NCI-H2107 treated with DMSO at 0.1 percent for 48 hours (cell line): ENCODE measurements around the gene ME3.

Experiments
- DNase-seq: peaks from one replicate; lab custom pipeline; 2025; ENCODE audit not compliant: unreplicated experiment; lab: John Stamatoyannopoulos, UW

Gene ME3

DNA sequence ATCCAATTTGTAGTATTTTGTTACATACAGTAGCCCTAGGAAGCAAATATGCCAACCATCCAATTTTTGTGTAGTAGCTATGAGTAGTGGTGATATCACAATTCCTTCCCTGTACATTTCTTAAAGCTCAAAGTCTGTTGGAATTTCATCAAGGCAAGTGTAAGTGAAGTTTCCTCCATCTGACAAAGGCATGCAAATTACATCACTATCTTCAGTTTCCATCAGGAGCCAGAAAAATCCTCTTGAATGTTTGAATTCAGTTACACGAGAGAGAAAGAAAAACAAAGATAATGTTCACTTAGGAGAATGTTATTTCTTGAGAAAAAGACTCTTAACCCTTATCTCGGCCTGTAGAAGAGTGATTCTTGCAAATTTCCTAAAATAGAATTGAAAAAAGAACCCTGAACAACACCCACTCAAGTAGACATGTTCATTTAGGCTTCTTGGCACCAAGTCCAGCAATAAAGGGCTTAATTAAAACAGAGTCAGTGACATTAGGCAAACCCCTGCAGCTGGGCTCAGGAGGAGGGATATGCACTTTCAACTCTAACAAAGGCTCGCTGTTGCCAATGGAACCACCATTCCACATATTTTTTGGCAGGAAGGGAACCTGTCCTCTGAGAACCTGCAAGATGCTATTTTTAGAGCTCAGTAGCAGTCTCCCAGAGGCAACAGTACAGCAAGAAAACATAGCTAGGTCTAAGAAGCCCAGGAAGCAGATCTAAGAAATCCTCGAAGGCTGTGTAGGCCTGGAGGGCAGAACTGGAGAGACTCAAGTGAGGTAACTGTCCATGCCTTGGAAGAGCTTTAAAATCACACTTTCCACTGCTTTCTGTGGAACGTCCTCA lies 153.1 kb downstream of the ME3 start:
- DNase-seq, result no peak

DNA sequence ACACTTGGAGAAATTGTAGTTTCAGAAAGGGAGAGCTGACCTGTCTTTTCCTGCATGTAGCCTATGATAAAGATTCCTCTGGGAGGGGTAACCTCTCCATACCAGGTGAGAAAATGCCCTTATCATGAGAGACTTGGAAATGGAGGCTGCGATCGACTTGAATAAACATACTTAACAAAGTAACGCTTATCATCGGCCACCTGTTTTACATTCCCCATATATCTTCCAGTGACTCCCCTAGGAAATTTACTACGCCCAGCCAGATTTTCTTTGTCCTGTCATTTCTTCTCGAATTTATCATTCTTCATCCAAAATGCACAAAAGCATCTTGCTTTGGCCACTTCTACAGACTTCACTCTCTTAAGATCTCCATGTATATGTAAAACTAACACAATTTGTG lies 154.2 kb downstream of the ME3 start:
- no peak for DNase-seq

DNA sequence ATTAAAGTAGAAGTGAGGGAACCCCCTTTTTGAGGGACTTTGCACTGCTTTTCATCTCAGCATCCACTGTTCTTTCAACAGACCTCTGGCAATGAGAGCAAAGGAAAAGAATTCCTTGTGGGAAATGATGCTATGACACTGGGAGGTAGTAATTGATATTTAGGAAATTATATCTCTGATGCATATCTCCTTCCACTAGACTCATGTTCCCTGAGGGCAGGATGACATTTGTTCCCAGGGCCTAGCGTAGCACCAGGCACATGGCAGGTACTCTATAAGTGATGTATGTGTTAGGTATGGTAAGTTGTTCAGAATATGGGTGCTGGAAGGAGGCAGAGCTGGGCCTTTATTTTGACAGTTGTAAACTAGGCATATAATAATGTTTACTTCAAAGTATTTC lies 154.9 kb downstream of the ME3 start:
- DNase-seq, result no peak

DNA sequence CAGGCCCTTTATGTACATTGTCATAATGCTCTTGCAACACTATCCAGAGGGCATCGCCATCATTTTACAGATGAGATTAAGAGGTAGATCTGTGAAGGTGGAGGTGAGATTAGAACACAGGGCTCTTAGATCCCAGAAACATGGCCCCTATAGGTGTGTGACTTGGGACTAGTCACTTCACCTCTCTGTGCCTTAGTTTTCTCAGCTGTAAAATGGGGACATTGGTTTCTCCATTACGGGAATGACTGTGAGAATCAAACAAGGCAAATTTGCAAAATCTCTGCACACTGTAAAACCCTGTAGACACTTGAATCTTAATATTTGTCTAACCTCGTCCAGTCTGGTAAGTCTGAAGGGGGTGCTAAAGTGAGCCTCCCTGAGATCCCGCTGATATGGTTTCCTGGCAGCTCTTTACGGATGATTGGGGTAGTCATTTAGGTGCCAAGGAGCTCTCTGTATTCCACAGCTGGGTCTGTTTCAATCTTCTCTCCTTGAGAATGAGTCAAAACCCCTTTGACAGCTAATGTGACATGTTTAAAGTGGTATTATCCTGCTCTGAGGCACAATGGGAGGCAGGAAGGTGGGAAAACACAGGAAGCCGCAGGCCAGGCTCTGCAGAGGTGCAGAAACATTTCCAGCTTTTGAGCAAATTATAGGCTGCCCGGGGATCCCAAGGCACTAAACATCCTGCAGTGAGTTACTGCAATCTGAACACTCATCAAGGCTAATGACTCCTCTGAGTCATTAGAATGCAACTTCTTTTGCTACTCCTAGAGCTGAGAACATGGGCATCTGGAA lies 156.9 kb downstream of the ME3 start:
- no peak for DNase-seq

DNA sequence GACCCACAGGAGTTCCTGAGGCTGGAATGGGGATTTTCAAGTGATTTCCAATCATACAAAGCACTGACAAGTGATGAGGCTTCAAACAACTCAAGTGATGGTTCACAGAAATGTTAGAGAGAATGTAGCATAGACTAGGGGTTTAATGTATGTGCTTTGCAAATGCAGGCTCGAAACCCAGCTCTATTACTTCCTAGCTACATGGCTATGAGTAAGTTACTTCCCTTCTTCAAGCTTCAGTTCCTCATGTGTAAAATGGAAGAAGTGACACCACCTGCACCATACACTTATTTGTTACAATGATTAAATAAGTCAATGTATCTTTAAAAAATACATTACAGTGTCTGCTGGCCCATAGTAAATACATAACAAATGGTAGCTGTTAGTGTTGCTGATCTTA lies 158.0 kb downstream of the ME3 start:
- no peak for DNase-seq

DNA sequence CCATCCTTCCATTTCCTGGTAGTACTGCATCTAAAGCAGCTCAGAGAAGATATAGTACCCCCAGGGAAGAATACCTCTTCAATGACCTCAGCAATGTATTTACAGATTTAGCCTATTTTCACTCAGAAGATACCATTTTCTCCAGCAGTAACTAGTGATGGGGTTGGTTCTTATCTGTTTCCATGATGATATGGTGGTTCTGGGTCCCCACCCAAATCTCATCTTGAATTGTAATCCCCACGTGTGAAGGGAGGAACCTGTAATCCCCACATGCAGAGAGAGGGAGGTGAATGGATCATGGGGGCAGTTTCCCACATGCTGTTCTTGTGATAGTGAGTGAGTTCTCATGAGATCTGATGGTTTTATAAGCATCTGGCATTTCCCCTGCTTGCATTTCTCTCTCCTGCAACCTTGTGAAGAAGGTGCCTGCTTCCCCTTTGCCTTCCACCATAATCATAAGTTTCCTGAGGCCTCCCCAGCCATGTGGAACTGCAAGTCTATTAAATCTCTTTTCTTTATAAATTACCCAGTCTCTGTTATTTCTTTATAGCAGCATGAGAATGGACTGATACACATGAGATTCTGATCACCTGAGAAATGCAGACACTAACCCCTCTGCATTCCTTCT lies 158.6 kb downstream of the ME3 start:
- DNase-seq, result no peak

DNA sequence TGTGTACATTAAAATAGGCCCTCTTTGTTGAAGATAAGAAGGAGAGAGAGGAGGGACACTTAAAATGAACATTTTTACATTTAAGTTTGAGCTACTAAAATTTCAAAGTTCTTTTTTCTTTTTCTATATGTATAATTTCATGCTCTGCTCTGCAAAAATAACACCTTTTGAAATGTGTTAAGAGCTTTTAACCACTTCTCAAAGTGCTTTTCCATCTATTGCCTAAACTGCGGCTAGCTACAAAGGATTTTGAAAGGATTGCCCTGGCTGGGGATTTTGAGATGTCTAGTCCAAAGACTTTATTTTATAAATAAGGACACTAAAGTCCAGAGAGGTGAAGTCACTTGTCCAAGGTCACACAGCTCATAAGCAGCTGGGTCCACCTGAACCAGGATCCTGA lies 159.3 kb downstream of the ME3 start:
- no peak for DNase-seq

DNA sequence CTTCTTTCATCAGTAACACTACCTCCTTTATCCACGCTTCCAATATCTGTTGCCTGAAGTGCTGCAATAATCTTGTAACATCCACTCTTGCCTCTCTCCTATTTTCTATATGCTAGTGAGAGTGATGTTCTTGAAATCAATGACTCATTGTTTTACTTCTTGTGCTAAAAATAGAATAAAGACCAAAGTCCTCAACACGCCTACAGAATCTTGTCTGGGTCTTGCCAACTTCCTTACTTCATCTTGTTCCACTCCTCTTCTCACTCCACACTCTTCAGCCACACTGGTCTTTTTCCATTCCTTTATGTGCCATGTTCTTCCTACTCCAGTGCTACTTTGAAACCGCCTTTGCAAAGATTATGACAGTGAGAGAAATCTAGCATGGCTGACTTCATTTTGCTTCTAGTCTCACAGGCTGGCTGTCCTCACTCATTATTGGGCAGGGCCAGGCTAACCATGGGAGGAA lies 161.3 kb downstream of the ME3 start:
- no peak for DNase-seq

DNA sequence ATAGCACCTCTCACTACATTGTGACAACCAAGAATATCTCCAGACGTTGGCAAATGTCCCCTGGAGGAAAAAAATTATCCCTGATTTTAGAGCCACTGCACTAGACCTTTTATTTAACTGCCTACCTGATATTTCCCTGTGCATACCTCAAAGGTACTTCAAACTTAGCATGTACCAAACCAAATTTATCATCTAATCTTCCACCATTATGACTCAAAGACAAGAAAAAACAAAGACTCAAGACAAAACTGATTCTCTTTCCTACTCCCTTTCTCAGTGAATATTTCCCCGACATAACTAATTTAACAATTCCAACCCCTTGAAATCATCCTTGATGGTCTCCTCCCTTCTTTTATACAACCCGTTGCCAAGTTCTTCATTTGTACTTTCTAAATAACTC lies 161.7 kb downstream of the ME3 start:
- DNase-seq, result no peak

DNA sequence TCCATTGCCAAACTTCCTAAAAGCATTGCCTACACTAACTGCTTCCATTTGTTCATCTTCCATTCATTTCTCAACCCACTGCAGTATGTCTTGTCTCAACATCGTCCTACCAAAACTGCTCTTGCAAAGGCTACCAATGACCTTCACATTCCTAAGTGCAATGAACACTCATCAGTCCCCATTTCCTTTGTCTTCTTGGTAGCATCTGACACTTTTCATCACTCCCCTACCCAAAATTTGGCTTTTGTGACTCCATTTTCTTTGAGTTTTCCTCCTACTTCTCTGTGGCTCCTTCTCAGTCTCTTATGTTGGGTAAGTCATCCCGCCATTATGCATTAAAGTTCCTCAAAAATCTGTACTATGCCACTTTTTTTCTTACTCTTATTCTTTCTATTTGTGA lies 162.3 kb downstream of the ME3 start:
- no peak for DNase-seq

DNA sequence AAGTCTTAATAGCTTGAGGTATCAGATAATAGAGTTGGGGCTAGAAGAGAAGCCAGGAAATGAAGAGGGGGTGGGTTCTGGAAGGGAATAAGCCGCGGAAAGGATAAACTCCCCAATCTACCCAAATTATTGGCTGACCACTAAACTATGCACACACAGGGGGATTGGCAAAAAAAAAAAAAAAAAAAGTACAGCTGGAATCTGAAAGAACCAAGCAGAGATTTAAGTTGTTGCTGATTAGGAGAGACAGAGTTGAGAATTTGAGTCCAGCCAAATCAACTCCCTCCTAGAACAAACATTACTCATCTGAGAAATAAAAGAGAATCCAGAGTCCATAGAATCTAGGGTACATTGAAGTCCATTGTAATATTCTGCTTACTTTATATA lies 162.8 kb downstream of the ME3 start:
- DNase-seq, result no peak

DNA sequence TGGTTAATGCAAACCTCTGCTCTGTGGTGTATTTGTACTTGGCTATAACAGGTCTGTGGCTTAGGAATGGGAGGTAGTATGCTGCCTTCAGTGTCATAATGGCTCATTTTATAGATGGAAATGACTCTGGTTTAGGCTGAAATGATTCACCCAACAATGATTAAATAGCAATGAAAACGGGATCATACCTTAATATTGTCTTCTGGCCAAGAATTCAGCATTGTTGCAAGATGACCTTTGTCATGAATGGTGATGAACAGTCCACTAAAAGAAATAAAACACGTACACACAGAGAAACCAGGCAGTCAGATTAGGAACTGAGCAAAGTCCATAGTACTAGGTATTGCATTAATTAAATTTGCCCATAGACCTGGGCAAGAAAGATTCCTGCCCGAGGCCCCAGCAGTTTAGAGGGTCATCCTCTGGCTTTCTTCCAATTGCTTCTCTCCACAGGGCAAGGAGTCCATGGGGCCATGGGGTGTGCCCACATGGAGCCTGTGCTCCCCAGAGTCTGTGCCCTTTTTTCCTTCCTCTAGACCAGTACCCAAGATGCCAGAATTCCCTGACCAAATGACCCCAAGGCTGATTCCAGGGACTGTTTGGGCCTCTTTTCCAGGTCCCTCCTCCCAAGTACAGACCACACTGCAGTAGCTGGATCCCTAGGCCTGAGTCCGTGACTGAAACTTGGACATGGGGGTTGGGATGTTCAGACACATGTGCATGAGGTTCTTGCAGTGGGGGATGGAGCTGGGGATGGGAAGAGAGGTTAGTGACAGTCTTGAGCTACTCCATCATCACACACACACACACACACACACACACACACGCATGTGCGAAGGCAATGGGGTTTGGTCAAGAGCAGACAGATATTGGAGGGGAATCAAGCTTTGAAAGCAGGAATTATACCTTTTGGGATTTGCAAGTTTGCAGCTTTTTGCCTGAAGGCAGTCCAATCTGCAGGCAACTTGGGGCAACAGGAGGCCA lies 163.5 kb downstream of the ME3 start:
- DNase-seq, result no peak

DNA sequence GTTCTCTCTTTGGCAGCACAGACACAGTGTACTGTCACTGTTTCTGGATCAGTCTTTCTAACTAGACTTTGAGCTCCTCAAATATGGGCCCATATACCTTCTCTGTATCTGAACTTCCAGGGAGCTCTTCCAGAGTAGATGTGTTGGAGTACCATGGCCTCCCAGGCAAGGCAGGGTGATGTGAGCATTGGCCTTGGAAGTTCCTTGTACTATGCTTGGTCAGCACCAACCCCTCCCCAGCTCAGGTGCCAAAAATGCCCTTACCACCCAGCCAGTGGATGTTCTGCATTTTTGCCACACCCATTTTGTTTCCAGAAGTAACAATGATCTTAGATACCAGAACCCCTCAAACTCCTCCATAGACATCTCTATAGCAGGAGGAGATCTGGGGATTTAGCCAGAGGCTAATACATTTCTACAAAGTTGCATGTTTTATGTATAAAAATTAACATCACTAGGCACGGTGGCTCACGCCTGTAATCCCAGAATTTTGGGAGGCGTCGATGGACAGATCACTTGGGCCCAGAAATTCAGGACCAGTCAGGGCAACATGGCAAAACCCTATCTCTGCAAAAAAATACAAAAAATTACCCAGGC lies 165.1 kb downstream of the ME3 start:
- no peak for DNase-seq

DNA sequence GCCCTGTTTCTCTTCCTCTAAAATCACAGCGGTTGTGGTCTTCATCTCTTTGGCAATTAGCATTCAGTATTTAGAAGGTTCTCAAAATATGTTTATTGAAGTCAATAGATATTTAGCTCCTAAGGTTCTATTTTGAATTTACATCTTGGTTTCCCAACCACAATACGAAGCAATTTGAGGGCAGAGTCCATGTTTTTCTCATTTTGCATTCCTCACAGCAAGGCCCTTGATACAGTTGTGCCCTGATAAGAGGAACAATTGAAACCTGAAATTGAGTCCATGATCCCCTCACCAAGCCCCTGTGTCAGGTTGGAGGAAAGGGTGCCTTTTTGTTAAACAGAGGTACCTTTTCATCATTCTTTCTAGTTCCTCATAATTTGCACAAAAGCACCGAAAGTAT lies 166.2 kb downstream of the ME3 start:
- no peak for DNase-seq

DNA sequence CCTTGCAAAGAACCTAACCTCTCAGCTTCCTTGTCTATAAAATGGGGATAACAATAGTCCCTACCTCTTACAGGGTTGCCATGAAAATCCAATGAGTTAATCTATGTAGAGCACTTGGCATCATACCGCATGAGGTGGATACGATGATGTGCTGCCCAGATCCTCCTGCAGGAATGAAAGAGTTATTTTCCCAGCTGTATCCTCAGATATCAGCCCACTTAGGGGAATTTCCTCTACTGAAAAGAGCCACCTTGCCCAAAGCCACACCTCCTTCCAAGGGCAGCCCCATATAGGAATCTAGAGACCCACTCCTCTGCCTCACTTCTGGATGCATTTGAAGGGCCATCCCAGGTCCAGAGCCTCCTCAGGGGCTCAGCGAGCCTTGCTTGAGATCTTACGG lies 169.3 kb downstream of the ME3 start:
- DNase-seq, result no peak

DNA sequence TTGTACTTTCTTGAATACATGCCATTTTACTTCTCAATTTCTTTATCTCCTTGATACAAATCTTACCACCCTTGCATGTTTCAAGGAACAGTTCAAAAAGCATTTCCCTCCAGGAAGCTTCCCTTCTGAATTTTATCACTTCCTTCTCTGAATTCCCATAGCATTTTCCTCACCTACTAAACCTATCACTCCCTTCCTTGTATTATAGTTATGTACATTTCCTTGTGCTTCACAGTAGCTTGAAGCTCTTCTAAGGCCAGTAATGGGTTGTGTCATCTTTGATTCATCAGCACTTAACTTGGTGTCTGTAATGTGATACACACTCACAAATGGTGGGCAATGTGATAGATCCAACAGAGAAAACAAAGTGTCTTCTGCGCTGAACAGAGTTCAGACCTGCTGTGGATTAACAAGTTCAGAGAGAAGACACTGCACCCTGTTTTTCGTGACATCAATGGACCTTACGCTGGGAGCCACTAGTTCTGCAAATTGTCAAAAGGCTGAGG lies 170.2 kb downstream of the ME3 start:
- DNase-seq, result no peak

DNA sequence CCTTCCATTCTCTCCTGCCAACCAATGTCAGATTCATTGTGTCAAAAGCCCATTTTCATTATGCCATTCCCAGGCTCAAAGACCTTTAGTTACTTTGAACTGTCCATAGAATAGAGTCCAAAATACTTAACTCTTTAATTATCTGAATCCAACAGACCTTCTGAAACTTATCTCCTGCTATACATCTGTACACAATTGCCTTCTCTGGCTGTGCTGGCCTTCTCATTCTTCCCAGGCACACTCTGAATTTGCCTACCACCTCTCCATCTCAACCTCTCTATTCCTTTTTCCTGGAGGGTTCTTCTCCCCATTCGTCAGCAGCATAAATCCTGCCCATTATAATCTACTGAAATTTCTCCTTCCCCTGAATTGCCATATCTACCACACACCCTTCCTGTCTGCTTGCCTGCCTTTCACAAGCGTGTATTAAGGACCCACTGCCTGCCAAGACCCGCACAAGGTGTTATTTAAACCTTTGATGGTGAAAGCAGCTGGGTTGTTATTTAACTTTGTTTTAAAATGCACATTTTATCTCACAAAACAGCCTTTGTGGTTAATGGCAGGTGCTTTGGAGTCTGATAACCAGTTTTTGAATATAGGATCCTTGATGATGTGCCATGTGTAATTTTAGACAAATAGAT lies 171.8 kb downstream of the ME3 start:
- no peak for DNase-seq

DNA sequence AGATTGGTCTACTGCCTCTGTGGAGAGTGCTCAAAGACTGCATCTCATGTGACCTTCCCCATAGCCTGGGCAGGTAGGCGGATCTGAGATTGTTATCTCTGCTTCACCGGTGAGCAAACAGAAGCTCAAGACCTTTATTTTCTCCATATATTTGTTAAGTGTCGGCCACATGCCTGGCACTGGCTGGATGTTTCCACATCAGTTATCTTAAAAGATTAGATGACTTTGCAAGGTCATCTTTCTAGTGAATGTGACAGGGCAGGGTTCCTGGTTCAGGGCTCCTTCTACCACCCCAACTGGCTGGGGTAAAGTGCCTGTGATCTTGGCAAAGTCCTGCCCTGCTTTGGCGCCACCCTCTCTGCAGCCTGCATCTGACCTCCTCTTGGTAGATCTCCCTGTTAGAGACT lies 172.7 kb downstream of the ME3 start:
- DNase-seq, result no peak

DNA sequence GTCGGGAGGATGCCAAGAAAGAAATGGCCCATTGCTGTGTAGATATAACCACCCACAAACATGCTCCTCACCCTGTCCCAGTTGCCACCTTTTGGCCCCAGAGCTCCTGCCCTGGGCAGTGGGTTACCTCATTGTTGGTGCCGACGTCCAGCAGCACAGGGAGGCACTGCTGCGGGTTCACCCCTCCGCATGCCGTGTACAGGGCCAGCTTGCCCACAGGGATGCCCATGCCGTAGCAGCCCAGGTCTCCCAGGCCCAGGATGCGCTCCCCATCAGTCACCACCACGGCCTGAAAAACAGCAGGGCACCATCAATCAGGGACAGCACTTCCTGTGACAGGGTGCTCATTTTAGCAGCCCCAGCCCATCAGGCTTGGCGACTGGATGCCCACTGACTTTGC lies 174.6 kb downstream of the ME3 start:
- DNase-seq, result no peak

DNA sequence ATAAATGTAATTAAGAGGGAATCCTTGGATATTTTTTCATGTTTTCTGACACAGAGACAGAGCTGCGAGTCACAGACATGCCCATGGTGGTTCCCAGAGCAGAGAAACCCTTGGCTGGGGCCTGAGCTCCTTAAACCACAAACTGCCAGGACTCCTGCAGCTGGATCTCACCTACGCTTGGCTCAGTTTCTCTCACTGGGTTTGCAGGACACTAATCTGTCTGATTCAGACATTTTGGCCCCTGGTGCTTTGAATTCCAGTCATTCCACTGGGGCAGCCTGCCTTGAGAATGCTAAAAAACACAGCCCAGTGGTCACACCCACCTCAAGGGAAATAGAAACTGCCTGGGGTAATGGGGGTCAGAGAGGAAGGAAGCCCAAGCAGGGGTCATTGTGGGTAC lies 175.1 kb downstream of the ME3 start:
- no peak for DNase-seq
